SH-SY5Y (cell line): ENCODE data around the gene SLC25A51.

Experiments
- GATA2 ChIP-seq: IDR thresholded peaks from 2 replicates; pipeline ENCODE4 v1.6.1; 2011; ENCODE audit warnings: mild to moderate bottlenecking, low read depth, low read length
- GATA3 ChIP-seq: IDR thresholded peaks from 2 replicates; pipeline ENCODE4 v1.6.1; 2011; ENCODE audit warnings: low read depth, mild to moderate bottlenecking, low read length, moderate library complexity

- TF ChIP-seq GATA2 (peak; percentile 67), GATA3 (no peak)
Observed at GRCh38 chr9:37938121-37938891, 34.4 kb upstream of the SLC25A51 start.
